Stomach (tissue), 9 donors: Measurements from ENCODE around the gene AIFM2. TPM values are rescaled to one million over a fixed set of nuclear protein-coding genes. Genes with fewer than 3 reads are reported as not detected.

ENCODE experiments used
- DNase-seq, 2 donors: peaks; one replicate each; pipeline versions ENCODE4 v3.0.0 to v3.0.0-alpha.2; 2013 to 2019
- H3K27ac ChIP-seq, 5 donors: fragments of 200-600 bp in 4 of 5; sonication (generic) in 4 of 5; one replicate each; pipeline ENCODE4 v1.5.1; 2013 to 2019; ENCODE audit warnings: mild to moderate bottlenecking in 1 of 5, moderate library complexity in 1 of 5
- H3K27me3 ChIP-seq, 3 donors: fragments of 200-600 bp; sonication (generic); one replicate each; pipeline ENCODE4 v1.5.1; 2017 to 2019; ENCODE audit warnings: mixed run types in 1 of 3
- H3K36me3 ChIP-seq, 4 donors: fragments of 200-600 bp; sonication (generic); 1 replicate in 3 of 4; 2 replicates in 1 of 4; pipeline ENCODE4 v1.5.1; 2016 to 2019
- H3K4me1 ChIP-seq, 4 donors: fragments of 200-600 bp; sonication (generic); one replicate each; pipeline ENCODE4 v1.5.1; 2016 to 2019
- H3K4me3 ChIP-seq, 4 donors: fragments of 200-600 bp; sonication (generic) in 3 of 4; one replicate each; pipeline ENCODE4 v1.5.1; 2016 to 2019; ENCODE audit warnings: mild to moderate bottlenecking in 1 of 4
- H3K9me3 ChIP-seq, 4 donors: fragments of 200-600 bp; sonication (generic); one replicate each; pipeline ENCODE4 v1.5.1; 2016 to 2019
- CTCF ChIP-seq, 7 experiments: fragments of 450-650 bp in 4 of 7; fragments of 200-600 bp in 3 of 7; sonication (generic) in 3 of 7; IDR thresholded peaks; one replicate each; pipeline ENCODE4 v1.5.1; 2016 to 2019; ENCODE audit warnings: antibody characterized with exemption in 7 of 7, control low read depth in 2 of 7, mild to moderate bottlenecking in 1 of 7
- EP300 ChIP-seq: sonication (generic); formaldehyde crosslinking; IDR thresholded peaks from one replicate; pipeline ENCODE4 v1.6.1; 2017; ENCODE audit warnings: antibody characterized with exemption
- POLR2A ChIP-seq, 4 donors: fragments of 450-650 bp; IDR thresholded peaks; one replicate each; pipeline ENCODE4 v1.6.1; 2016; ENCODE audit warnings: antibody characterized with exemption in 4 of 4, control low read depth in 2 of 4, mild to moderate bottlenecking in 1 of 4, moderate library complexity in 1 of 4
- POLR2AphosphoS5 ChIP-seq, 3 donors: sonication (generic); formaldehyde crosslinking; IDR thresholded peaks; one replicate each; pipeline ENCODE4 v1.6.1; 2016; ENCODE audit warnings: antibody characterized with exemption in 3 of 3
- WGBS, 5 donors: extraction: QIAGEN DNeasy Blood & Tissue Kit in 3 of 5; methylation state at CpG; one replicate each; pipeline versions ENCODE4 v1.1.5 to v1.1.7; 2013 to 2018; 5-methylcytosine and 5-hydroxymethylcytosine counted together
- intact Hi-C: fragments of 100-400 bp; cut with DNase I; formaldehyde crosslinking; loops from one replicate; pipeline ENCODE4 v1.15.1; 2023; ENCODE audit warnings: low total_unique reads
- polyA plus RNA-seq, 3 donors: library from polyadenylated mRNA; stranded (reverse); fragments of 200-250 nt; gene quantifications; one replicate each; pipeline ENCODE4 v1.2.3, GENCODE V29; 2013
- total RNA-seq, 5 donors: library from RNA; depleted of rRNA; stranded (reverse); fragments of >200 nt; gene quantifications; one replicate each; pipeline versions ENCODE4 v1.1.0 to v1.2.3, GENCODE V29; 2014 to 2016
- donor health status: healthy with polysubstance abuse.
- donor health status: Bipolar disorder and iron deficiency.
- donor health status: healthy.

Gene AIFM2
- total and polyA plus RNA-seq, 8 donors = 4.5 to 14.5 (median 6.1) TPM

GRCh38 chr10:70074165-70074564, 58.5 kb downstream of the AIFM2 start:
- 80 to 91% (median 82%) methylated on average over 2 of the region's 2 CpGs for WGBS, 5 donors
- DNase-seq = no peak
- TF ChIP-seq POLR2A (IDR thresholded peaks at IDR 0.05) (no peak), POLR2AphosphoS5 (IDR thresholded peaks at IDR 0.05) (no peak), CTCF (IDR thresholded peaks at IDR 0.05) (no peak), EP300 (no peak)
- H3K27me3 ChIP-seq = no peaks in the 10 kb centered on the region
- no peaks in the 10 kb centered on the region for H3K9me3 ChIP-seq
- no peaks in the 10 kb centered on the region for H3K4me1 ChIP-seq
- H3K27ac ChIP-seq = no peak overlapping the region
- no peak overlapping the region for H3K4me3 ChIP-seq
- intact Hi-C loops = no loop called here
- peaks cover 0 to 13% (median 2%) of the 10 kb centered on the region in 4 donors for H3K36me3 ChIP-seq

- Histone ChIP-seq H3K27ac (no peak overlapping the region), H3K4me1 (no peaks in the 10 kb centered on the region), H3K4me3 (no peak overlapping the region), H3K27me3 (no peaks in the 10 kb centered on the region), H3K9me3 (no peaks in the 10 kb centered on the region), H3K36me3 (peaks cover 0 to 6% (median 2%) of the 10 kb centered on the region in 4 donors)
- DNase-seq = no peak
- intact Hi-C loops = no loop called here
- WGBS, 5 donors = 88 to 97% (median 95%) methylated on average over 11 of the region's 11 CpGs
- TF ChIP-seq POLR2A (IDR thresholded peaks at IDR 0.05) (no peak), CTCF (IDR thresholded peaks at IDR 0.05) (no peak), POLR2AphosphoS5 (IDR thresholded peaks at IDR 0.05) (no peak), EP300 (no peak)
Observed at GRCh38 chr10:70070834-70071233, 61.8 kb downstream of the AIFM2 start.

GRCh38 chr10:70069346-70069745, 63.3 kb downstream of the AIFM2 start:
- Histone ChIP-seq H3K36me3 (no peaks in the 10 kb centered on the region), H3K27ac (no peak overlapping the region), H3K4me1 (no peaks in the 10 kb centered on the region), H3K9me3 (no peaks in the 10 kb centered on the region), H3K27me3 (no peaks in the 10 kb centered on the region), H3K4me3 (no peak overlapping the region)
- TF ChIP-seq CTCF (IDR thresholded peaks at IDR 0.05) (no peak), POLR2AphosphoS5 (IDR thresholded peaks at IDR 0.05) (no peak), POLR2A (IDR thresholded peaks at IDR 0.05) (no peak), EP300 (no peak)
- WGBS, 5 donors = 85 to 87% (median 87%) methylated on average over 5 of the region's 5 CpGs
- no peak for DNase-seq
- intact Hi-C loops = no loop called here

- Histone ChIP-seq H3K4me3 (no peak overlapping the region), H3K36me3 (no peaks in the 10 kb centered on the region), H3K27ac (no peak overlapping the region), H3K27me3 (no peaks in the 10 kb centered on the region), H3K9me3 (no peaks in the 10 kb centered on the region), H3K4me1 (no peaks in the 10 kb centered on the region)
- TF ChIP-seq POLR2A (IDR thresholded peaks at IDR 0.05) = no peak
- TF ChIP-seq EP300 = no peak
- TF ChIP-seq POLR2AphosphoS5 (IDR thresholded peaks at IDR 0.05) = no peak
- no peak for TF ChIP-seq CTCF (IDR thresholded peaks at IDR 0.05)
- intact Hi-C loops = no loop called here
- WGBS, 5 donors = 93 to 96% (median 95%) methylated on average over 10 of the region's 10 CpGs
- DNase-seq = no peak
Observed at GRCh38 chr10:70068925-70069324, 63.7 kb downstream of the AIFM2 start.
